K562 (cell line): ENCODE data around the gene TEX54. TPM values are rescaled to one million over a fixed set of nuclear protein-coding genes. Genes with fewer than 3 reads are reported as not detected.

Source experiments
- ARID2 ChIP-seq: fragments of 450-650 bp; IDR thresholded peaks from 2 replicates; pipeline ENCODE4 v1.6.1; 2017; ENCODE audit warnings: antibody characterized with exemption, mild to moderate bottlenecking
- CC2D1A ChIP-seq: fragments of 450-650 bp; IDR thresholded peaks from 2 replicates; pipeline ENCODE4 v1.6.1; 2017; ENCODE audit warnings: mild to moderate bottlenecking
- EP400 ChIP-seq: fragments of 450-650 bp; IDR thresholded peaks from 2 replicates; pipeline ENCODE4 v1.6.1; 2017; ENCODE audit warnings: antibody characterized with exemption, mild to moderate bottlenecking, moderate library complexity
- ETV1 ChIP-seq: fragments of 450-650 bp; conservative IDR thresholded peaks from 2 replicates; pipeline ENCODE4 v1.6.1; 2016; ENCODE audit warnings: missing genetic modification characterization, control low read depth, low read depth, missing compliant biosample characterization
- EWSR1 ChIP-seq: fragments of 450-650 bp; IDR thresholded peaks from 2 replicates; pipeline ENCODE4 v1.6.1; 2018; ENCODE audit warnings: borderline replicate concordance, mild to moderate bottlenecking, low read depth, moderate library complexity; ENCODE audit not compliant: partially characterized antibody
- FOXM1 ChIP-seq, 2 experiments: fragments of 450-650 bp in 1 of 2; sonication (generic) in 1 of 2; formaldehyde crosslinking in 1 of 2; IDR thresholded peaks; 2 replicates each; pipeline versions ENCODE4 v1.6.1 to v1.9.0; 2017 to 2022; ENCODE audit warnings: low read depth in 2 of 2, mild to moderate bottlenecking in 2 of 2, missing genetic modification reagents in 1 of 2, moderate library complexity in 1 of 2
- HNRNPUL1 ChIP-seq: fragments of 200-400 bp; formaldehyde crosslinking; IDR thresholded peaks from 2 replicates; pipeline ENCODE4 v1.6.1; 2017; ENCODE audit warnings: low read length
- KDM5B ChIP-seq: fragments of 200-600 bp; sonication (generic); IDR thresholded peaks from 2 replicates; pipeline ENCODE4 v1.6.1; 2012; ENCODE audit warnings: low read depth, mild to moderate bottlenecking, moderate library complexity, low read length, control low read depth, inconsistent platforms; ENCODE audit not compliant: insufficient replicate concordance
- KLF13 ChIP-seq: fragments of 450-650 bp; IDR thresholded peaks from 2 replicates; pipeline ENCODE4 v1.6.1; 2016; ENCODE audit warnings: missing genetic modification characterization, low read depth, mild to moderate bottlenecking, missing compliant biosample characterization, moderate library complexity, borderline replicate concordance
- MTF1 ChIP-seq: fragments of 250-450 bp; sonication (Bioruptor Pico); IDR thresholded peaks from 2 replicates; pipeline ENCODE4 v1.9.0; 2021; ENCODE audit warnings: moderate library complexity, mild to moderate bottlenecking, inconsistent platforms, borderline replicate concordance
- POLR2A ChIP-seq: fragments of 450-650 bp; conservative IDR thresholded peaks from 2 replicates; pipeline ENCODE4 v1.6.1; 2016
- SLC30A9 ChIP-seq: fragments of 250-450 bp; sonication (Bioruptor Pico); IDR thresholded peaks from 2 replicates; pipeline ENCODE4 v1.8.0; 2022; ENCODE audit warnings: mild to moderate bottlenecking, moderate library complexity
- SMARCA5 ChIP-seq: fragments of 450-650 bp; IDR thresholded peaks from 2 replicates; pipeline ENCODE4 v1.6.1; 2016
- SRSF1 ChIP-seq: fragments of 200-400 bp; formaldehyde crosslinking; IDR thresholded peaks from 2 replicates; pipeline ENCODE4 v1.6.1; 2017; ENCODE audit warnings: mild to moderate bottlenecking, low read depth, low read length, moderate library complexity
- TAL1 ChIP-seq: fragments of 450-650 bp; IDR thresholded peaks from 2 replicates; pipeline ENCODE4 v1.6.1; 2016; ENCODE audit warnings: mild to moderate bottlenecking
- THRAP3 ChIP-seq: fragments of 450-650 bp; IDR thresholded peaks from 2 replicates; pipeline ENCODE4 v1.6.1; 2016; ENCODE audit warnings: mild to moderate bottlenecking, inconsistent platforms, borderline replicate concordance
- ZEB2 ChIP-seq: fragments of 450-650 bp; IDR thresholded peaks from 2 replicates; pipeline ENCODE4 v1.6.1; 2016
- ZNF121 ChIP-seq: sonication (generic); formaldehyde crosslinking; conservative IDR thresholded peaks from 2 replicates; pipeline ENCODE4 v1.8.0; 2022; ENCODE audit warnings: missing genetic modification reagents
- ZNF175 ChIP-seq: fragments of 200-800 bp; sonication (Bioruptor generic); IDR thresholded peaks from 2 replicates; pipeline ENCODE4 v1.6.1; 2016; ENCODE audit warnings: low read depth, mild to moderate bottlenecking, missing genetic modification characterization, missing compliant biosample characterization
- ZNF41 ChIP-seq: fragments of 250-450 bp; sonication (Bioruptor Pico); conservative IDR thresholded peaks from 2 replicates; pipeline ENCODE4 v1.4.0; 2020; ENCODE audit warnings: mild to moderate bottlenecking
- ZNF77 ChIP-seq: fragments of 250-450 bp; sonication (Bioruptor Pico); IDR thresholded peaks from 2 replicates; pipeline ENCODE4 v1.5.0; 2020
- polyA plus RNA-seq, 8 experiments: library from polyadenylated mRNA; depleted of rRNA in 4 of 8; stranded (reverse) in 5 of 8; unstranded in 3 of 8; fragments of >200 nt; fragmentation: Nextera tagmentation in 2 of 8; fragmentation: Illumina TruSeq in 1 of 8; extraction: Ambion mirVana in 2 of 8; extraction: Trizol in 1 of 8; gene quantifications; 2 replicates each; pipeline versions ENCODE4 v1.2.1 to v1.2.3, GENCODE V29; 2011 to 2014; ENCODE audit warnings: inconsistent platforms in 1 of 8, missing spikeins in 1 of 8
- total RNA-seq, 7 experiments: library from RNA; depleted of rRNA in 6 of 7; stranded (reverse); fragments of >200 nt in 6 of 7; fragmentation: Illumina TruSeq in 2 of 7; extraction: Trizol in 2 of 7; gene quantifications; 2 replicates each; pipeline versions ENCODE4 v1.2.1 to v1.2.3, GENCODE V29; 2011 to 2021; ENCODE audit warnings: low replicate concordance in 1 of 7
- TF ChIP-seq, protein P1 (sequence below): fragments of 200-800 bp; sonication (Bioruptor generic); IDR thresholded peaks from 2 replicates; pipeline ENCODE4 v1.6.1; 2016; ENCODE audit warnings: missing genetic modification characterization, missing compliant biosample characterization
- TF ChIP-seq, protein P2 (sequence below): fragments of 250-450 bp; sonication (Bioruptor Pico); IDR thresholded peaks from 2 replicates; pipeline ENCODE4 v1.4.0; 2020

TEX54 gene
- total and polyA plus RNA-seq, 9 of the 15 experiments (the other 6 are each of a cell fraction or from before 2014, with no cell fraction given): not detected

DNA sequence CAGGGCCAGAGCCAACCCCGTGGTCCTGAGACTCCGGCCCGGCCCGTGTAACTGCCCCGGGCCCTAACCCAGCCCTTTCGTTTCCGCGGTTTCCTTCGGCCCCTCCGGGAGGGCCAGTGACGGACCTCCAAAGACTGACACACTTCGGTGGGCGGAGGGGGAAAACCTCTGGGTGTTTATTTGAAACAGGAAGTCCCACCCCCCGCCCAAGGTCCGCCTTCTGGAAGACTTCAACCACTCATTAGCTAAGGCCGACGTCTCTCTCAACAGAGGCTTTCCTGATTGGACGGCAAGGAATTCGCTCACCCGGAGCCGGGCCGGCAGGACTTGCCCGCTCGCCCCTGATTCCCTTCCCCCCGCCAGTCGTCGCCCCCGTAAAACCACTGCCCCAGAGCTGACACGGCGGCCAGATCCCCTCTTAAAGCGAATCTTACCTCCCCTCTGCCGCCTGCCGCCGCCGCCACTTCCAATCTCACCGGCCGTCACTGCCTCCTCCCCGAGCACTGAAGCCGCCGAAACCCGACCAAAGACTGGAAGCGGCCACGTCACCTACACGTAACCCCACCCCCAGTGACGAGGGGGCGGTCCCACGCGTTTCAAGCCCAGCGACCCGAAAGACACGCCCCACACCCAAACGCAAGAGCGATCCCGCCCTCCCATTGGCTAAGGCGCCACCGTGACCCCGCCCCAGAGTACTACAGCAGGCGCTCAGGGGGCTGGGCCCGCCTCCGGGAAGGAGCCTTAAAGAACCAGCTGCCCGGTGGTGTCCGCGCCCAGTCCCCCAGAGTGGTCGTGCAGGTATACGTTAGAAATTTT, 913 bp downstream of the TEX54 start, which contains the start of gene STX5 (continued):
- TF ChIP-seq ARID2 (no peak), THRAP3 (no peak), ZEB2 (no peak), CC2D1A (no peak; the same call in 1 of the 2 replicates), EP400 (peak; percentile 99), KLF13 (tag) (peak; percentile 17; the same call in 1 of the 2 replicates), ZNF175 (no peak), SRSF1 (no peak), POLR2A (peak; percentile 92), TAL1 (no peak), ZNF77 (CRISPR knock-in tag) (no peak), EWSR1 (no peak), MTF1 (CRISPR knock-in tag) (no peak), HNRNPUL1 (no peak), SLC30A9 (no peak), ZNF121 (CRISPR knock-in tag) (no peak), ETV1 (tag) (0 out of 2 replicates have a peak, but pooled peaks have one; percentile 19), SMARCA5 (0 out of 2 replicates have a peak, but pooled peaks have one; percentile 46), KDM5B (peak; percentile 56), ZNF41 (CRISPR knock-in tag) (no peak), FOXM1 (IDR thresholded peaks at IDR 0.05; ENCODE audit: low read depth) (no peak; the same call in 1 of the 2 replicates), FOXM1 (CRISPR knock-in tag; IDR thresholded peaks at IDR 0.05; ENCODE audit: low read depth) (no peak)
- TF ChIP-seq, protein P1, sequence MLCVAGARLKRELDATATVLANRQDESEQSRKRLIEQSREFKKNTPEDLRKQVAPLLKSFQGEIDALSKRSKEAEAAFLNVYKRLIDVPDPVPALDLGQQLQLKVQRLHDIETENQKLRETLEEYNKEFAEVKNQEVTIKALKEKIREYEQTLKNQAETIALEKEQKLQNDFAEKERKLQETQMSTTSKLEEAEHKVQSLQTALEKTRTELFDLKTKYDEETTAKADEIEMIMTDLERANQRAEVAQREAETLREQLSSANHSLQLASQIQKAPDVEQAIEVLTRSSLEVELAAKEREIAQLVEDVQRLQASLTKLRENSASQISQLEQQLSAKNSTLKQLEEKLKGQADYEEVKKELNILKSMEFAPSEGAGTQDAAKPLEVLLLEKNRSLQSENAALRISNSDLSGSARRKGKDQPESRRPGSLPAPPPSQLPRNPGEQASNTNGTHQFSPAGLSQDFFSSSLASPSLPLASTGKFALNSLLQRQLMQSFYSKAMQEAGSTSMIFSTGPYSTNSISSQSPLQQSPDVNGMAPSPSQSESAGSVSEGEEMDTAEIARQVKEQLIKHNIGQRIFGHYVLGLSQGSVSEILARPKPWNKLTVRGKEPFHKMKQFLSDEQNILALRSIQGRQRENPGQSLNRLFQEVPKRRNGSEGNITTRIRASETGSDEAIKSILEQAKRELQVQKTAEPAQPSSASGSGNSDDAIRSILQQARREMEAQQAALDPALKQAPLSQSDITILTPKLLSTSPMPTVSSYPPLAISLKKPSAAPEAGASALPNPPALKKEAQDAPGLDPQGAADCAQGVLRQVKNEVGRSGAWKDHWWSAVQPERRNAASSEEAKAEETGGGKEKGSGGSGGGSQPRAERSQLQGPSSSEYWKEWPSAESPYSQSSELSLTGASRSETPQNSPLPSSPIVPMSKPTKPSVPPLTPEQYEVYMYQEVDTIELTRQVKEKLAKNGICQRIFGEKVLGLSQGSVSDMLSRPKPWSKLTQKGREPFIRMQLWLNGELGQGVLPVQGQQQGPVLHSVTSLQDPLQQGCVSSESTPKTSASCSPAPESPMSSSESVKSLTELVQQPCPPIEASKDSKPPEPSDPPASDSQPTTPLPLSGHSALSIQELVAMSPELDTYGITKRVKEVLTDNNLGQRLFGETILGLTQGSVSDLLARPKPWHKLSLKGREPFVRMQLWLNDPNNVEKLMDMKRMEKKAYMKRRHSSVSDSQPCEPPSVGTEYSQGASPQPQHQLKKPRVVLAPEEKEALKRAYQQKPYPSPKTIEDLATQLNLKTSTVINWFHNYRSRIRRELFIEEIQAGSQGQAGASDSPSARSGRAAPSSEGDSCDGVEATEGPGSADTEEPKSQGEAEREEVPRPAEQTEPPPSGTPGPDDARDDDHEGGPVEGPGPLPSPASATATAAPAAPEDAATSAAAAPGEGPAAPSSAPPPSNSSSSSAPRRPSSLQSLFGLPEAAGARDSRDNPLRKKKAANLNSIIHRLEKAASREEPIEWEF: no peak
- TF ChIP-seq, protein P2, sequence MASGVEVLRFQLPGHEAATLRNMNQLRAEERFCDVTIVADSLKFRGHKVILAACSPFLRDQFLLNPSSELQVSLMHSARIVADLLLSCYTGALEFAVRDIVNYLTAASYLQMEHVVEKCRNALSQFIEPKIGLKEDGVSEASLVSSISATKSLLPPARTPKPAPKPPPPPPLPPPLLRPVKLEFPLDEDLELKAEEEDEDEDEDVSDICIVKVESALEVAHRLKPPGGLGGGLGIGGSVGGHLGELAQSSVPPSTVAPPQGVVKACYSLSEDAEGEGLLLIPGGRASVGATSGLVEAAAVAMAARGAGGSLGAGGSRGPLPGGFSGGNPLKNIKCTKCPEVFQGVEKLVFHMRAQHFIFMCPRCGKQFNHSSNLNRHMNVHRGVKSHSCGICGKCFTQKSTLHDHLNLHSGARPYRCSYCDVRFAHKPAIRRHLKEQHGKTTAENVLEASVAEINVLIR (CRISPR knock-in tag): peak; percentile 73
